OCI-LY1 (cell line): Measurements from ENCODE around the gene KCTD3.

Experiments used
- H2AFZ ChIP-seq: fragments of 200-600 bp; sonication (generic), shearing (Covaris generic); 2 replicates; pipeline ENCODE4 v1.6.0; 2014; ENCODE audit warnings: antibody characterized with exemption, mild to moderate bottlenecking, low read length
- H3F3A ChIP-seq: fragments of 200-600 bp; sonication (generic), shearing (Covaris generic); 2 replicates; pipeline ENCODE4 v1.6.0; 2014; ENCODE audit warnings: mild to moderate bottlenecking, antibody characterized with exemption, low read length, moderate library complexity; ENCODE audit not compliant: insufficient read depth
- H3K27ac ChIP-seq: fragments of 200-600 bp; sonication (generic); 2 replicates; pipeline ENCODE4 v1.5.1; 2014; ENCODE audit warnings: low read length, mixed run types, mild to moderate bottlenecking, low read depth; ENCODE audit not compliant: poor library complexity, severe bottlenecking
- H3K27me3 ChIP-seq: fragments of 200-600 bp; sonication (generic); 2 replicates; pipeline ENCODE4 v1.6.0; 2014; ENCODE audit warnings: antibody characterized with exemption, mild to moderate bottlenecking, low read length, moderate library complexity; ENCODE audit not compliant: insufficient read depth
- H3K36me3 ChIP-seq: fragments of 200-600 bp; sonication (generic); 2 replicates; pipeline ENCODE4 v1.6.1; 2014; ENCODE audit warnings: mild to moderate bottlenecking, antibody characterized with exemption, low read length, moderate library complexity, mixed read lengths; ENCODE audit not compliant: insufficient read depth
- H3K4me1 ChIP-seq: fragments of 200-600 bp; sonication (generic); 2 replicates; pipeline ENCODE4 v1.5.1; 2014; ENCODE audit warnings: mild to moderate bottlenecking, low read length, moderate library complexity; ENCODE audit not compliant: insufficient read depth, severe bottlenecking
- H3K4me2 ChIP-seq: fragments of 200-600 bp; sonication (generic), shearing (Covaris generic); 2 replicates; pipeline ENCODE4 v1.6.1; 2014; ENCODE audit warnings: low read length
- H3K4me3 ChIP-seq: fragments of 200-600 bp; sonication (generic); 2 replicates; pipeline ENCODE4 v1.5.1; 2014; ENCODE audit warnings: low read length, low read depth, mild to moderate bottlenecking, mixed read lengths; ENCODE audit not compliant: poor library complexity, severe bottlenecking
- H3K79me2 ChIP-seq: fragments of 200-600 bp; shearing (Covaris generic); 2 replicates; pipeline ENCODE4 v1.6.1; 2016; ENCODE audit warnings: mixed run types, low read length, mixed read lengths; ENCODE audit not compliant: insufficient read depth
- H3K9ac ChIP-seq: fragments of 200-600 bp; sonication (generic), shearing (Covaris generic); 2 replicates; pipeline ENCODE4 v1.6.1; 2014; ENCODE audit warnings: mild to moderate bottlenecking, low read length, mixed read lengths
- H3K9me2 ChIP-seq: fragments of 200-600 bp; sonication (generic), shearing (Covaris generic); 2 replicates; pipeline ENCODE4 v1.6.1; 2014; ENCODE audit warnings: low read depth, mild to moderate bottlenecking, low read length, mixed read lengths
- H3K9me3 ChIP-seq: fragments of 200-600 bp; shearing (Covaris generic); 2 replicates; pipeline ENCODE4 v1.6.1; 2014; ENCODE audit warnings: low read length, mixed read lengths
- H4K20me1 ChIP-seq: fragments of 200-600 bp; sonication (generic), shearing (Covaris generic); 2 replicates; pipeline ENCODE4 v1.6.0; 2016; ENCODE audit warnings: mild to moderate bottlenecking, low read length; ENCODE audit not compliant: insufficient read depth
- CTCF ChIP-seq: fragments of 200-600 bp; sonication (generic), shearing (Covaris generic); IDR thresholded peaks from 2 replicates; pipeline ENCODE4 v1.5.1; 2017; ENCODE audit warnings: mild to moderate bottlenecking, antibody characterized with exemption, low read length, moderate library complexity, mixed read lengths
- EZH2 ChIP-seq: fragments of 200-600 bp; sonication (generic), shearing (Covaris generic); IDR thresholded peaks from 2 replicates; pipeline ENCODE4 v1.8.0; 2017; ENCODE audit warnings: borderline replicate concordance, mixed run types, mild to moderate bottlenecking, antibody characterized with exemption, low read length, moderate library complexity, mixed read lengths

Gene KCTD3

GRCh38 chr1:215566556-215567490, at the start of gene KCTD3:
Gene KCTD3 (plus strand): TSS chr1:215567304. CDS start chr1:215567686, 382 bp downstream.
- Histone ChIP-seq H3F3A (no peaks in the 10 kb centered on the region), H3K79me2 (no peaks in the 10 kb centered on the region), H3K4me3 (peak within 1 kb of the TSS; percentile 41), H4K20me1 (no peaks in the 10 kb centered on the region), H2AFZ (no peak within 1 kb of the TSS), H3K9me2 (no peaks in the 10 kb centered on the region), H3K4me2 (peak within 1 kb of the TSS; percentile 55), H3K27me3 (no peaks in the 10 kb centered on the region), H3K36me3 (no peaks in the 10 kb centered on the region), H3K27ac (no peak within 1 kb of the TSS), H3K9me3 (no peaks in the 10 kb centered on the region), H3K4me1 (peaks cover 6% of the 10 kb centered on the region), H3K9ac (no peak within 1 kb of the TSS; the same call in 1 of the 2 replicates)
- TF ChIP-seq EZH2 (no peak), CTCF (no peak)

GRCh38 chr1:215517441-215517891, 49.6 kb upstream of the KCTD3 start:
- H3F3A ChIP-seq, result no peaks in the 10 kb centered on the region
- no peaks in the 10 kb centered on the region for H3K79me2 ChIP-seq
- H3K9me2 ChIP-seq, result no peaks in the 10 kb centered on the region
- TF ChIP-seq EZH2 (no peak), CTCF (no peak)
- H3K27ac ChIP-seq, result no peak overlapping the region
- H3K4me1 ChIP-seq, result no peaks in the 10 kb centered on the region
- H3K27me3 ChIP-seq, result no peaks in the 10 kb centered on the region
- no peaks in the 10 kb centered on the region for H4K20me1 ChIP-seq
- no peak overlapping the region for H2AFZ ChIP-seq
- H3K9me3 ChIP-seq, result no peaks in the 10 kb centered on the region
- H3K4me2 ChIP-seq, result no peak overlapping the region
- H3K36me3 ChIP-seq, result no peaks in the 10 kb centered on the region
- no peak overlapping the region for H3K9ac ChIP-seq
- H3K4me3 ChIP-seq, result no peak overlapping the region

- Histone ChIP-seq H3K79me2 (no peaks in the 10 kb centered on the region), H2AFZ (no peak overlapping the region), H3K4me1 (no peaks in the 10 kb centered on the region)
These were observed 48.5 kb upstream of the KCTD3 start for GRCh38 chr1:215518594-215518993.

More at GRCh38 chr1:215518594-215518993, 48.5 kb upstream of the KCTD3 start:
- no peaks in the 10 kb centered on the region for H4K20me1 ChIP-seq
- no peaks in the 10 kb centered on the region for H3K36me3 ChIP-seq
- no peaks in the 10 kb centered on the region for H3K9me3 ChIP-seq
- TF ChIP-seq CTCF, result no peak
- no peak for TF ChIP-seq EZH2
- no peak overlapping the region for H3K4me3 ChIP-seq
- no peaks in the 10 kb centered on the region for H3F3A ChIP-seq
- no peaks in the 10 kb centered on the region for H3K27me3 ChIP-seq
- H3K4me2 ChIP-seq, result no peak overlapping the region
- no peak overlapping the region for H3K27ac ChIP-seq
- no peak overlapping the region for H3K9ac ChIP-seq
- H3K9me2 ChIP-seq, result no peaks in the 10 kb centered on the region
